Activated CD4-positive, alpha-beta T cell treated with anti-CD3 and anti-CD28 coated beads, Interleukin-2, amount 10 ng/mL, durations not matched to agents 7 days and 5 days (primary cell): ENCODE data around the gene NAT10. TPM values are rescaled to one million over a fixed set of nuclear protein-coding genes. Genes with fewer than 3 reads are reported as not detected.
"Not testable (repeated sequence)": the region's sequence is repeated elsewhere in the genome, so short reads cannot be mapped to it uniquely, and the experiment has no call there.

Experiments used
- CTCF ChIA-PET: fragments of 350-600 bp; sonication (Branson Sonifier 250); formaldehyde crosslinking; loops from one replicate; lab custom pipeline; 2021; ENCODE audit warnings: antibody characterized with exemption; lab: Charles Lee
- POLR2A ChIA-PET: fragments of 350-600 bp; sonication (Branson Sonifier 250); formaldehyde crosslinking; loops from one replicate; lab custom pipeline; 2021; ENCODE audit warnings: antibody characterized with exemption; lab: Charles Lee
- DNase-seq: peaks from one replicate; pipeline ENCODE4 v3.0.0-alpha.2; 2020
- H3K27ac Mint-ChIP-seq: one replicate; pipeline ENCODE4 v1.8.0; 2021; ENCODE audit warnings: mild to moderate bottlenecking, moderate library complexity, mixed read lengths
- H3K27me3 Mint-ChIP-seq: one replicate; pipeline ENCODE4 v1.8.0; 2021; ENCODE audit warnings: mixed read lengths
- H3K36me3 Mint-ChIP-seq: one replicate; pipeline ENCODE4 v1.8.0; 2021; ENCODE audit warnings: low read depth, mixed read lengths
- H3K4me1 Mint-ChIP-seq: one replicate; pipeline ENCODE4 v1.8.0; 2021; ENCODE audit warnings: mixed read lengths
- H3K4me3 Mint-ChIP-seq: one replicate; pipeline ENCODE4 v1.8.0; 2021; ENCODE audit warnings: mild to moderate bottlenecking, moderate library complexity, mixed read lengths
- H3K9me3 Mint-ChIP-seq: one replicate; pipeline ENCODE4 v1.8.0; 2021; ENCODE audit warnings: mixed read lengths
- total RNA-seq, 2 experiments: library from RNA; stranded (reverse); gene quantifications; one replicate each; pipeline ENCODE4 v1.2.3, GENCODE V29; 2021

The NAT10 gene
- total RNA-seq, 2 experiments from 2014 or later, result 73.4 to 82.2 TPM

DNA sequence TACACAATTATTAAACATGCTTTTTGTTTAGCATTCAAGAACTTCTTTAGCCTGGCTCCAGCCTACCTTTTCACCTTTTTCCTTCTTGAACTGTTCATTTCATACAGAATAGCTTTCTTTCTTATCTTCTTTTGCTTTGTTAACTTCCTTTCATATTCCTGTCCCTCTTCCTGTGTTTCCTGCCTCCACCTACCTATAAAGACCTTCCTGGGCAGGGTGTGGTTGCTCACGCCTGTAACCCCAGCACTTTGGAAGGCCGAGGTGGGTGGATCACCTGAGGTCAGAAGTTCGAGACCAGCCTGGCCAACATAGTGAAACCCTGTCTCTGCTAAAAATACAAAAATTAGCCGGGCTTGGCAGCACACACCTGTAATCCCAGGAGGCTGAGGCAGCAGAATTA, 31.0 kb upstream of the NAT10 start:
- Mint-ChIP-seq H3K36me3 (peaks cover 64% of the 10 kb centered on the region), H3K9me3 (no peaks in the 10 kb centered on the region), H3K4me1 (peaks cover 39% of the 10 kb centered on the region), H3K27me3 (no peaks in the 10 kb centered on the region), H3K4me3 (no peak overlapping the region), H3K27ac (peak overlapping the region; percentile 21)
- CTCF ChIA-PET, result interaction anchor here (0.6 to 0.8 kb wide), 5 partner anchors 10 to 176 kb away, joined by 3 to 5 read pairs (median 4); no protein-coding TSS in a partner anchor
- DNase-seq, result no peak
- POLR2A ChIA-PET, result no interaction called here

DNA sequence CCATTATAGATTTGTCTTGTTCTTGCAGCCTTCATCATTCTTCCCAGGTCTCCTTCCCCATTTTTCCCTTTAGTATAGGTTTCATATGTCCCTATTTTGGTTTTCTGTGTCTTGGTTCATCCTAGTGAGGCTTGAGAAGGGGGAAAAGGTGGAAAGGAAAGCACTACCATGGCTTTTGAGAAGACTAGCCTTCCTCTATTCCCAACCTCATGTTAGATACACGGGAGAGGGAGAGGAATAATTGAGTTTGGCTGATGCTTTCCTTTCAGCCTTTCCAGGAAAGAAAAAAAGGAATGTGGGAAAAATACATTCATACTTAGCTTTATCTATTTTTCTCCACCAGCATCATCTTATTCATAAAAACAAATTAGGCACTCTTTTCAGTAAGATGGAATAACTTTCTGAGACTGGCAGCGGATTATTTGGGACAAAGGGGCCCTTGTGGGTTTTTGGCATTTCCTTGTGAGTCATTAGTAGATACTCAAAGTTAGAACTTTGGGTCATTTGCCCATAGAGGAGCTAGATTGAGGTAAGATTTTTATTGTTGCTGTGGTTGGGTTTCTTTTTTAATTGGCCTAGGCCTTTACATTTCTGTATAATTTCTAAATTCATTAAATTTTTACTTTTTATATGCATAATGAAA, 30.1 kb upstream of the NAT10 start:
- Mint-ChIP-seq H3K36me3 (peaks cover 64% of the 10 kb centered on the region), H3K9me3 (no peaks in the 10 kb centered on the region), H3K27ac (no peak overlapping the region), H3K4me1 (peaks cover 33% of the 10 kb centered on the region), H3K27me3 (no peaks in the 10 kb centered on the region), H3K4me3 (no peak overlapping the region)
- no peak for DNase-seq
- CTCF ChIA-PET, result interaction anchor here (0.6 to 1.1 kb wide), 3 partner anchors 23 to 321 kb away, joined by 3 to 5 read pairs (median 4); no protein-coding TSS in a partner anchor
- POLR2A ChIA-PET, result no interaction called here

DNA sequence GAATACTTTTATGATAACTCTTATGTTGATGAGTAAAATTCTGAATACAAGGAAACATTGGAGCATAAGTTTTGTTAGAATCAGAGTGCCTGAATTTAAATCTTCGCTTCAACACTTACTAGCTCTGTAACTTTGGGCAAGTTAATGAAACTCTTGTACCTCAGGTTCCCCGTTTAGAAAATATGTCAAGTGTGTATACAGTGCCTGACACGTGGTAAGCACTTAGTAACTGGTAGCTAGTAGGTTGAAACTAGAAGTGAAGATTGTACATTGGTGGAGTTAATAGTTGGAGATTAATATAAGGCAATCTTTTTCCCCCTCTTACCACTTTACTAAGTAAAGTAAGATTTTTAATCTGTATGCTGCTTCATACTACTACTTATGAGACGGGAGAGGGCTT, 24.8 kb upstream of the NAT10 start:
- H3K27ac Mint-ChIP-seq, result no peak overlapping the region
- no peak for DNase-seq
- H3K36me3 Mint-ChIP-seq, result peaks cover 65% of the 10 kb centered on the region
- ChIA-PET CTCF (interaction anchor here (0.7 to 2.1 kb wide), 10 partner anchors 8 to 350 kb away, joined by 3 to 7 read pairs (median 3); no protein-coding TSS in a partner anchor), POLR2A (no interaction called here)
- peaks cover 11% of the 10 kb centered on the region for H3K4me1 Mint-ChIP-seq
- no peaks in the 10 kb centered on the region for H3K9me3 Mint-ChIP-seq
- H3K27me3 Mint-ChIP-seq, result no peaks in the 10 kb centered on the region
- H3K4me3 Mint-ChIP-seq, result no peak overlapping the region

DNA sequence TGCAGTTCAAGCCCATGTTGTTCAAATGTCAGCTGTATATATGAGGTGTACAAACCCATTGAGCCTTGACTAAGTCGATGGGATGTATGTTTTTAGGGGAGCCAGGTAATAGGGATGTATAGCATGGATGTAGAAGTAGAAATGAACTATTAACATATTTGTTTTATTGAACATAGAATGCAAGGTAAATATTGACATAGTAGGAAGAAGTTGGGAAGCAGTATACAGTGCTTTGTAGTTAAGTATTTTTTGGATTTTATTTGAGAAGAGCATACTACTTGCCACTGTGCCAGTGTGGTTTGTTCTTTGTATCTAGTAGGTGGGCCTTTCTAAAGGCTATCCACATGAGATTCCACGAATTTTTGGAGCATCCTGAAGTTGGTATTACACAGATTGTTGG, 20.8 kb upstream of the NAT10 start:
- Mint-ChIP-seq H3K4me3 (no peak overlapping the region), H3K27ac (peak overlapping the region; percentile 61), H3K36me3 (peaks cover 64% of the 10 kb centered on the region), H3K27me3 (no peaks in the 10 kb centered on the region), H3K4me1 (peaks cover 15% of the 10 kb centered on the region), H3K9me3 (no peaks in the 10 kb centered on the region)
- ChIA-PET POLR2A (no interaction called here), CTCF (interaction anchor here (0.6 kb wide), 1 partner anchor 22 kb away, joined by 5 read pairs; no protein-coding TSS in a partner anchor)
- DNase-seq, result no peak

DNA sequence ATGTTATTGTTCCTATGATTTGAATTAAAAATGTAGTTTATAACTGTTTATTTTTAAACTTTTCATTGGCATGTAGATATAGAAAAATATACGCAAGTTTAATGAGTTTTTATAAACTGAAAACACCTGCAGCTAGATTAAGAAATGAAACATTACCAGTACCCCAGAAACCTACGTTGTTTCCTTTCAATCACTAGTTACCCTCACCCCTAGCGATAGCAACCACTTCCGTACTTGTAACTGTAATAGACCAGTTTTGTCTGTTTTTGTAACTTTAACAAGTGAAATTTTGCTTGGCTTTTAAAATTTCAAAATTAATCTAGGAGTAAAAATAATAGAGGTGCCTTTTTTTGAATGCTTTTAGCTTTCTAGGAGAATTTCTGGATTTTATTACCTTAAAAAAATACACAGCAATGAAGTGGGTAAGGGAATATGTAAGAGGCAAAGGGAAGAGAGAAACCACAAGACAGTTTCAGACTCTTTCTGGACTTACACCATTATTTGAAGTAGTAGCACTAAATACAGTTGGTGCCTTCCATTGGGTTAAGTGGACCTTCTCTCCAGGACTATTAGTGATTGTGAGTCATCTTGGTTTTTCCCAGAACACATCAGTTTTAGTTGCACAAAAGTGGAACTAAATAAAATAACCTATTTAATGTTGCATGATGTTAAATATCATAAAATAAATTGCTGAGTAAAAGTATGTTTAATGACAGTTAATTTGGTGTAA, 18.7 kb upstream of the NAT10 start:
- H3K36me3 Mint-ChIP-seq, result peaks cover 64% of the 10 kb centered on the region
- no peak for DNase-seq
- H3K27ac Mint-ChIP-seq, result peak overlapping the region; percentile 85
- H3K9me3 Mint-ChIP-seq, result no peaks in the 10 kb centered on the region
- peaks cover 15% of the 10 kb centered on the region for H3K4me1 Mint-ChIP-seq
- no peaks in the 10 kb centered on the region for H3K27me3 Mint-ChIP-seq
- H3K4me3 Mint-ChIP-seq, result peak overlapping the region; percentile 32
- POLR2A ChIA-PET, result no interaction called here
- CTCF ChIA-PET, result interaction anchor here (0.8 to 1.9 kb wide), 3 partner anchors 9 to 16 kb away, joined by 4 to 10 read pairs (median 6); no protein-coding TSS in a partner anchor

DNA sequence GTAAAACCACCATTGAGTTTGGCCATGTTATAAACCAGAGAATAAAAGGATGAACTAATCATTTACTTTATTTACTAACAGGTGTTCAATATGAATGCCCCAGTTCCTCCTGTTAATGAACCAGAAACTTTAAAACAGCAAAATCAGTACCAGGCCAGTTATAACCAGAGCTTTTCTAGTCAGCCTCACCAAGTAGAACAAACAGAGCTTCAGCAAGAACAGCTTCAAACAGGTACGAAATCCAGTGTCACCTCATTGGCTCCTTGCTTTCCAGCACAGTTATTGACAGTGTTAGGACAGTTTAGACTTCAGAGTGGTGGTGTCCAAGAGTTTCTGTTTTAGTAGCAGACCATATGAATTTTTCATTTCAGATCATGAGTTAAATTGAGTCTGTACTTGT, 13.6 kb upstream of the NAT10 start:
- H3K36me3 Mint-ChIP-seq, result peaks cover 59% of the 10 kb centered on the region
- ChIA-PET CTCF (interaction anchor here (1.4 kb wide), 1 partner anchor 15 kb away, joined by 3 read pairs; no protein-coding TSS in a partner anchor), POLR2A (no interaction called here)
- H3K27me3 Mint-ChIP-seq, result no peaks in the 10 kb centered on the region
- peaks cover 3% of the 10 kb centered on the region for H3K4me1 Mint-ChIP-seq
- no peak overlapping the region for H3K4me3 Mint-ChIP-seq
- H3K27ac Mint-ChIP-seq, result no peak overlapping the region
- no peak for DNase-seq
- H3K9me3 Mint-ChIP-seq, result no peaks in the 10 kb centered on the region

DNA sequence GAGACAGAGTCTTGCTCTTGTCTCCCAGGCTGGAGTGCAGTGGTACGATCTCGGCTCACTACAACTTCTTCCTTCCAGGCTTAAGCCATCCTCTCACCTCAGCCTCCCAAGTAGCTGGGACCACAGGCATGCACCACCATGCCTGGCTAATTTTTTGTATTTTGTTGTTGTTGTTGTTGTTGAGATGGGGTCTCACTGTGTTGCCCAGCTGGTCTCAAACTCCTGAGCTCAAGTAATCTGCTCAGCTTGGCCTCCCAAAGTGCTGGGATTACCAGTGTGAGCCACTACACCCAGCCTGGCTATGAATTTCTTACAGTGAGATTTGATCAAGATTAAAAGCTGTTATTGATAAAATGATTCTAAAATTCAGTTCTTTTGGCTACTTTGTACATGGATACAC, 10.5 kb upstream of the NAT10 start:
- POLR2A ChIA-PET, H3K4me3 Mint-ChIP-seq, H3K27me3 Mint-ChIP-seq, H3K9me3 Mint-ChIP-seq, H3K4me1 Mint-ChIP-seq, DNase-seq, H3K27ac Mint-ChIP-seq: not testable (repeated sequence)
- CTCF ChIA-PET, result interaction anchor here (0.7 to 1.8 kb wide), 3 partner anchors 8 to 39 kb away, joined by 3 to 4 read pairs (median 4); no protein-coding TSS in a partner anchor
- peaks cover 70% of the 10 kb centered on the region for H3K36me3 Mint-ChIP-seq

DNA sequence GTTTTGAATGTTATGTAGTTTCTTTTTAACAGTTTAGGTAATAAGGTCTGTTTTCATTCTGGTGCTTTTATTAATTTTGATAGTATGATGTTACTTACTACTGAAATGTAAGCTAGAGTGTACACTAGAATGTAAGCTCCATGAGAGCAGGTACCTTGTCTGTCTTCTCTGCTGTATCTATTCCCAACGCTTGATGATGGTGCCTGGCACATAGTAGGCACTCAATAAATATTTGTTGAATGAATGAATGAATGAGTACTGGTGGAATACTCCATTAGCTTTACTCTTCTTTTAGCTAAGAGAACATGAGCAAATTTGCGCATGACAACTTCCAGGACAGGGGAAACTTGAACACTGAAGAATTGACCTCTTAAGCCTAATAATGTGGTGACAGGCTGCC, 6.6 kb upstream of the NAT10 start:
- H3K27me3 Mint-ChIP-seq, result no peaks in the 10 kb centered on the region
- no peaks in the 10 kb centered on the region for H3K9me3 Mint-ChIP-seq
- H3K27ac Mint-ChIP-seq, result no peak overlapping the region
- H3K4me3 Mint-ChIP-seq, result no peak overlapping the region
- peaks cover 57% of the 10 kb centered on the region for H3K36me3 Mint-ChIP-seq
- no peak for DNase-seq
- H3K4me1 Mint-ChIP-seq, result peaks cover 5% of the 10 kb centered on the region
- ChIA-PET POLR2A (interaction anchor here (0.5 kb wide), 1 partner anchor 538 kb away, joined by 5 read pairs; no protein-coding TSS in a partner anchor), CTCF (interaction anchor here (0.9 to 1.7 kb wide), 3 partner anchors 18 to 31 kb away, joined by 3 to 5 read pairs (median 3); no protein-coding TSS in a partner anchor)

DNA sequence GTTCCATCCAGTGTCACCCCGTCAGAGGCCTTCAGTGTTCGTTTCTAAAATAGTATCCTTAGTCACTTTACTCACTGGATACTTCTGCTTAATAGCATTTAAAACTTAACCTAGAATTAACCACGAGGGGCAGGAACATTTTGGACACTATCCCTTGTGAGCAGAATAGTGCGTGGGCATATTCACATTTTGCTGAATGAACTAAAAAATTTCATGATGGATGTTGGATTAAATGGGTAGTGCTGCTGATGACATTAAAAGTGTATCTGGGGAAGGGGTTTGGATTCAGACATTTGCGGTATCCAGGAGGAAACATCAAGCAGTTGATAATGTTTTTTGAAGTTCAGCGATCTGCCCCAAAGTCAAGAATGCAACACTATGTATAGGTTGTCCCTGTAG, 750 bp upstream of the NAT10 start:
- peaks cover 27% of the 10 kb centered on the region for H3K36me3 Mint-ChIP-seq
- POLR2A ChIA-PET, result interaction anchor here (1.9 kb wide), 1 partner anchor 54 kb away, joined by 10 read pairs; the partner anchor contains the start of gene CAPRIN1
- CTCF ChIA-PET, result interaction anchor here (0.6 to 1.9 kb wide), 5 partner anchors 10 to 114 kb away, joined by 3 to 7 read pairs (median 4); no protein-coding TSS in a partner anchor

DNA sequence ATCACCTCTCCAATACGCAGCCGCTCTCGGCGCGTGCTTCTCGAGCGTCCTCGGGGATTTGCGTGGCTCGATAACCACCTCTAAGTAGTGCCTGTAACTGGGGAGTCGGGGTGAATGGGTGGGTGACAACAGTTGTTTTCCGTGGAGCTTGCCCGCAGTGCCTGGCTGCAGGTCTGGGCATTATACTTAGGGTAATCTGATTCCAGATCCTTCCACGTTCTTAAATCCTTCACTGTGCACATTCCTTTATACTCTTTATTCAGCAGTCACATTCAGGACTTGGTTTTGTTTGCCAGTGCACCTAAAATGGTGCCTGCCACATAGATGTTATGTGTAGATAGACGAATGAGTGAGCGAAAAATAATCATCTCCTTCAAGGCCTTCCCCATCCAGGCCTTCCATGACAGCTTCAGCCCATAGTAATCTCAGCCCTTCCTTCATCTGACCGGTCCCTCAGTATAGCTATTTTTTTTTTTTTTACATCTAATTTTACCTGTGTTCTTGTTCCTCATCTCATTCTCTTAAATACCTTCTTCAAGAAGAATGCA, 602 bp downstream of the NAT10 start:
- DNase-seq, result no peak
- H3K27me3 Mint-ChIP-seq, result no peaks in the 10 kb centered on the region
- H3K4me3 Mint-ChIP-seq, result peak overlapping the region; percentile 87
- CTCF ChIA-PET, result interaction anchor here (0.6 to 2.1 kb wide), 10 partner anchors 9 to 236 kb away, joined by 3 to 7 read pairs (median 4); no protein-coding TSS in a partner anchor
- POLR2A ChIA-PET, result interaction anchor here (0.5 to 1.9 kb wide), 2 partner anchors 55 to 905 kb away, joined by 3 to 10 read pairs; partner anchors contain the start of gene CAPRIN1
- peaks cover 51% of the 10 kb centered on the region for H3K4me1 Mint-ChIP-seq
- no peaks in the 10 kb centered on the region for H3K9me3 Mint-ChIP-seq
- peak overlapping the region; percentile 99 for H3K27ac Mint-ChIP-seq
- peaks cover 26% of the 10 kb centered on the region for H3K36me3 Mint-ChIP-seq

More for the DNA sequence above, 750 bp upstream of the NAT10 start:
- peak overlapping the region; percentile 87 for H3K4me3 Mint-ChIP-seq
- H3K9me3 Mint-ChIP-seq, result no peaks in the 10 kb centered on the region
- no peak for DNase-seq
- peak overlapping the region; percentile 99 for H3K27ac Mint-ChIP-seq
- peaks cover 51% of the 10 kb centered on the region for H3K4me1 Mint-ChIP-seq
- H3K27me3 Mint-ChIP-seq, result no peaks in the 10 kb centered on the region

DNA sequence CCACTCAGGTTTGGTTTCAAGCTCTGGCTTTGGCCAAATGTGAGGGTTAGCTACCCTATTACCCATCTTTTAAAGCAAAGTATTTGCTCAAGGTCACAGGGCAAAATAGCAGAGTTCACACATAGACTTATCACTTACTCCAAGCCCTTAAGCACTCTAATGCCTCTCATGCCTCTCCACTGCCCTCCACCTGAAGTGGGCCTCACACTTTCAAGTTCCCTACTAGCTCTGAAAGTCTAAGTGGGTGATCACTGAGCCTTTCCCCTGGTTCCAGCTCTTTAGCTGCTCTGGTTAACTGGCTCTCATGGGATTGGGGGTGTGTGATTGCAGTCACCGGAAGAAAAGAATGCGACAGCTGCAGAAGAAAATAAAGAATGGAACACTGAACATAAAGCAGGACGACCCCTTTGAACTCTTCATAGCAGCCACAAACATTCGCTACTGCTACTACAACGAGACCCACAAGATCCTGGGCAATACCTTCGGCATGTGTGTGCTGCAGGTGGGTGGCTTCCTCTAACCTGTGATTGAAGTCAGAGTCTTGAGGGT, 6.4 kb downstream of the NAT10 start:
- POLR2A ChIA-PET, result no interaction called here
- no peaks in the 10 kb centered on the region for H3K27me3 Mint-ChIP-seq
- DNase-seq, result no peak
- no peaks in the 10 kb centered on the region for H3K9me3 Mint-ChIP-seq
- H3K27ac Mint-ChIP-seq, result no peak overlapping the region
- no peak overlapping the region for H3K4me3 Mint-ChIP-seq
- CTCF ChIA-PET, result interaction anchor here (1.3 kb wide), 1 partner anchor 19 kb away, joined by 3 read pairs; no protein-coding TSS in a partner anchor
- peaks cover 44% of the 10 kb centered on the region for H3K36me3 Mint-ChIP-seq
- H3K4me1 Mint-ChIP-seq, result peaks cover 20% of the 10 kb centered on the region

DNA sequence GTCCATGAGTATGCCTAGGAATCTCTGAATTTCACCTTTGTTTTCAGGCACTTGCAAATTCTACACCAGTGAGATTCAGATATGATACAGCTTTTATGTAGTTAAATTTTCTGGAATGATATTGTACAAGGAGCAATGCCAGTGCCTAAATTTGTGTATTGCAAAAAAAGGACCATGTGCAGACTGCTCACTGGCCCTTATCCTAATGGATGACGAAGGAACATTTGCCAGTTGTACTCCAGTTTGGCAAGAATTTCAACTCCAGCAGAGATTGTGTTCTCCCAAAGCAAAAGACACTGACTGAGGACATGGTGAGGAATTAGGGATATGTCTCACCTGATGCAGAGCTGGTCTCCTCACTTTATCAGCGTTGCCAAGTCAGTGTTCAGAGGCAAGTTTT, 8.6 kb downstream of the NAT10 start:
- no peaks in the 10 kb centered on the region for H3K9me3 Mint-ChIP-seq
- POLR2A ChIA-PET, result no interaction called here
- H3K27ac Mint-ChIP-seq, result no peak overlapping the region
- H3K36me3 Mint-ChIP-seq, result peaks cover 52% of the 10 kb centered on the region
- DNase-seq, result no peak
- H3K27me3 Mint-ChIP-seq, result no peaks in the 10 kb centered on the region
- H3K4me1 Mint-ChIP-seq, result peaks cover 4% of the 10 kb centered on the region
- H3K4me3 Mint-ChIP-seq, result no peak overlapping the region
- CTCF ChIA-PET, result interaction anchor here (0.6 to 2.0 kb wide), 3 partner anchors 9 to 42 kb away, joined by 3 to 7 read pairs (median 3); partner anchors contain the start of gene NAT10
